GOT3 (cell line): ENCODE measurements around the gene TBX3.

Source experiments
- DNase-seq: peaks from one replicate; lab custom pipeline; 2025; ENCODE audit warnings: mixed read lengths; lab: John Stamatoyannopoulos, UW

Gene TBX3

GRCh38 chr12:114682785-114683708, 928 bp downstream of the TBX3 start:
- DNase-seq: no peak

DNA sequence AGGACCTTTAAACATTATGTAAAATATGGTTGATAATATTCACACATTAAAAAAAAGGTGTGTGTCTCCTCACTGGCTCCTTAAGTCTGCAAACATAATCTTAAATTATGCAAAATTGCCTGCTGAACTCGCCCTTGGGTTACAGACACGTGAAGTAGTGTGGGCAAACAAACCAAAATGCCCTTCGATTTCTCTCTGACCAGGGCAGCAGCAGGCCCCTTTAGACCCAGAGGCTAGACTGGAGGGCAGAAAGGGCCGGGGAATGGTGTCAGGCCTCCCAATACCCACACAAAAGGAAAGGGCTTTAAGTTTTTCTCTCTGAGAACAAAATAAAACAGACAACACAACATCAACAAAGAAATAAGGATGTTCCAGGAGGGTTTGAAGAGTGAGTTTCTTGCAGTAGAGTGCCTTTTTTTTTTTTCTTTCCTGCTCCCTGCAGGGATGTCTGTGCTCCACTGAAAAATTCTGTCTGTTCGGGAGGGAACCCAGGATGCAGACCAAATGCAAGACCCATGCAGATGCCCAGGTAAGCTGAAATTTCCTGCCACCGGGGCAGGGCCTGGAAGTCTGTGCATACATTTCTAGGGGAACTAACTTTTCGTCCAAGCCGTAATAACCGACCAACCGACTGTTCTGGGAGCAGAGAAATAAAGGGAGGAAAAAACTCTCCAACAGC, 1.7 kb downstream of the TBX3 start:
- no peak for DNase-seq

- DNase-seq: no peak
These were observed 2.7 kb downstream of the TBX3 start for GRCh38 chr12:114681116-114681871.

GRCh38 chr12:114680604-114681069, 3.3 kb downstream of the TBX3 start:
- DNase-seq: no peak

GRCh38 chr12:114679942-114680341, 4.0 kb downstream of the TBX3 start:
- no peak for DNase-seq

- DNase-seq: no peak
These were observed 4.5 kb downstream of the TBX3 start for GRCh38 chr12:114679452-114679875.

- no peak for DNase-seq
These were observed 5.3 kb downstream of the TBX3 start for GRCh38 chr12:114678718-114679117.

DNA sequence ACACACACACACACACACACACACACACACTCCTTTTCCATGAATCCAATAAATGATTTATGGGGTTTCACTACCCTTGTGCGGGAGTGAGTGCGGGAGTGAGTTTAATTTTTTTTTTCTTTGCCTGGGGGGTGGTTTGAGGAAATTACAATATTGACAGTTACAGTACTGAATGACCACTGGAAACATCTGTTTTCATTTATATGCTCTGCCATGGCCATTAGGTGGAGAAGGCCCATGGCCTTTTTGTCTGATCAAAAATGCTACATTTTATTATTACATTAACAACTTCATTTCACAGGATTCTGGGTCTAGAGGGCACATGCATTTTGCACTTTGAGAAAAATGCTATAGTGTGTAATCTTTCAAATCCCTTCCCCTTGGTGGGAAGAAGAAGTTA, 5.9 kb downstream of the TBX3 start:
- no peak for DNase-seq

DNA sequence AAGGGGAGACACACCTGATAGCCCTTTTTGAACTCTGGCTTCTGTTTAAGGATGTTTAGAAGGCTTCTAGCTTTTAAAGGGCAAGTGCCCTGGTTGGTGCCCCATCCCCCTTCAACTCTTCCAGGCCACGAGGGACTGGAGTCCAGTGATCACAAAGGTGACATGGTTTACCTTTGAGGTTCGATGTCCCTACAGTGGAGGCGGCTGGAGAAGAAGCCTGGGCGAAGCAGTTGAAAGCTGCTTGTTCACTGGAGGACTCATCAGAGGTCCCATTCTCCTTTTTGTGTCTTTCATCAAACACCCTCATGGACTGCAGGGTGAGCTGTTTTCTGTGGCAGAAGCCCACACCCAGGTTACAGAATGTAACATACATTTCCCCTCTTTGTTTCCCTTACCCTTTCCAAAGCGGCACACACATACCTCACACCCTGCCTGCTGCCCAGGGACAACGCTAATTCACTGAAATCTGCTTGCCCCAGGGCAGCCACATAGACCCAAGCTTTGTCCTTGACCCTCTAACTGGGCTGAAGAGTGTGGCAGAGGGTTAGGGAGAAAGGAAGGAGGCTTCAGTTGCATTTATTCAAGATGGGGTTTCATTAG, 7.7 kb downstream of the TBX3 start:
- DNase-seq: no peak

DNA sequence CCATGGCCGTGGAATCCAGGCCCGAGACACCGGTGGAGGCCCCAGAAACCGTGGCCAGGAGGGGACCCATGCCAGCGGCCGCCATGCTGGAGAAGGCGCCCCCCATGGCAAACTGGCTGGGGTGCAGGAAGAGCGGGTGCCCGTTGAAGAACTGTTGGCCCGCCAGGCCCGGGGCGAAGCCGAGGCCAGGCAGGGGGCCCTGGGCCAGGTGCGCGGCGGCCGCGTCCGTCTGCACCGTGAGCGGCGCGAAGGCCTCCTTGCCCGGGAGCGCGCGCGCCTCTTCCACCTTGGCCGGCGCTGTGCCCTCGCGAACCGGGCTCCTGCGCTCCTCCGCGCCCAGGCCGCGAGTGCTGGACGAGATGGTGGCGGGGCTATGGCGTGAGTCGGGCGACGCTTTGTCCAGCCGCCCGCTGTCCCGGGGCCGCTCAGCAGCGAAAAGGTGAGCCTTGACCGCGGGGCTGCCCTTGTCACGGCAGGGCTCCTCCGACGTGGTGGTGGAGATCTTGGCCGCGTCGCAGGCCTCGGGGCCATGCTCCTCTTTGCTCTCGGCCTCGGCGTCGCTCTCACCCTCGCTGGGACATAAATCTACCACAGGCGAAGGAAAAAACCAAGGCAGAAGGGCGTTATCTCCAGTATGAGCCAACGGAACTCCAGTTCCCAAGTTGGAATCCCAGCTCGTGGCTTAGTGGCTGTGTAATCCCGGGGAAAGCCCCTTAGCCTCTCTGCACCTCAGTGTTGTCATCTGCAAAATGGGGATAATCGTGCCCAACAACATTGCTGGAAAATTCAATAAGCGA, 9.5 kb downstream of the TBX3 start:
- no peak for DNase-seq

GRCh38 chr12:114673901-114674250, 10.1 kb downstream of the TBX3 start:
- no peak for DNase-seq

DNA sequence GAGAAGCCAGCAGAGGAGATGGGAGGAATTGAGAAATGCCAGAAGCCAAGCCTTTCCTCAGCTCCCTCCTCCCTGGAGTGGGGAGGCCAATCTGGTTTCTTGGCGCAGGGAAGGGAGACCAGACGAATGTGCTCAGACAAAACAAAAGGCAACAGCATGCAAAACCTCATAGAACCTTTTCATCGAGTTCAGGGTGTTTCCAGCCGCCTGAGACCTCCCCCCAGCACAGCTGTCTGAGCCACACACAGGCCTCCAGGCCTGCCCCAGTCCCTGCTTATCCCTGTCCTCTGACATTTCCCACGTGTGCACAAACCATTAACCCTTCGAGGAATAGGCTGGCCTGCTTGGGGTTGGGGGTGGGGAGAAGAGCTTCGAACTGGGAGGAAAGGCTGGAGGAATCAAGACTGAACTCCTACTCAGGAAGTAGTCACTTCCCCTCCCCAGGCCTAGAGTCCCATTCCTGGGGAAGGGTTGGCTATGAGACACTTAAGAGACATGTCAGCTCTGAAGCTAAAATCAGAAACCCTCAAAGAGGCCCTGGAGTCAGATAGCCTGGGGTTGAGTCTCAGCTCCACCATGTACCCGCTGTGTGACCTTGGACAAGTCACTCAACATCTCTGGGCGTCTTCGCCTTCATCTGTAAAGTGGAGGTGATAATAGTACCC, 10.7 kb downstream of the TBX3 start:
- no peak for DNase-seq

- DNase-seq: no peak
These were observed 11.2 kb downstream of the TBX3 start for GRCh38 chr12:114672817-114673168.

DNA sequence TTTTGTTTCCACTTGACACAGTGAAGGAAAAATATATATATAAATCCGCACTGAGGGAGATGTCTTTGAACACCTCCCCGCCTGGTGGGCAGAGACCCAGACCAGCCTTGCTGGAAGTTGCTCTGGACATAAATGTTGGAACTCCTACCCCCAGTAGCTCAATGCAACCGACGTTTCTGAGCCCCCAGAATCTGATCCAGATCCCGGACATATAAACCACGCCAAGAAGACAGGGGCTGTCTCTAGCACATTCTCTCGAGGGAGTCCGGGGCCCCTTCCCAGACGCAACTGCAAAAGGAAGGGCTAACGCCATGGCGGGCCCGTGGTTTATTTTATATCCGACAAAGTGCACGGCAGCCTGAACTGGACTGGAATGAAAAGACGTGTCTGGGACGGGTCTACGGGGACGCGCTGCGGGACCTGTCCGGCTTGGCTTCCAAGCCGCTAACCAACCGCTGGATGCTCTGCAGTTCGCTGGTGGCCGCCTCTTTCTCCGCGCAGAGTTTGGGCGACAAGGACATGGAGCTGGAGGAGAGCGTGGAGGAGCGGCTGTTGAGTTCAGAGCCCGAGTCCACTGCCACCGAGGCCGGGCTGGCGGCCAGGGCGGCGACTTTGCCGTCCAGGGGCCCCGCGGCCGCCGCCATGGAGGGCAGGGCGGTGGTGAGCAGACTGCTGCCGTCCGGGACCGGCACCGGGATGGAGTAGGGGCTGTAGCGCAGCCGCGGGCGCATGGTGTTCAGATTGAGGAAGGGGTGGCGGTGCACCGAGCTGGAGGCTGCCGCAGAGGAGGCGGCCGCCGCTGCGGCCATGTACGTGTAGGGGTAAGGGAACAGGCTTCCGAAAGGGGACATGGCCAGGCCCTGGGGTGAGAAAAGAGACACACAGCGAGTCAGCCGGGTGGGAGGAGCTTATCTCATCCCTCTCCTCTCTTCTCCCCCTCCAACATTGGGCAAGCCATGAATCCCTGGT, 12.2 kb downstream of the TBX3 start:
- no peak for DNase-seq

DNA sequence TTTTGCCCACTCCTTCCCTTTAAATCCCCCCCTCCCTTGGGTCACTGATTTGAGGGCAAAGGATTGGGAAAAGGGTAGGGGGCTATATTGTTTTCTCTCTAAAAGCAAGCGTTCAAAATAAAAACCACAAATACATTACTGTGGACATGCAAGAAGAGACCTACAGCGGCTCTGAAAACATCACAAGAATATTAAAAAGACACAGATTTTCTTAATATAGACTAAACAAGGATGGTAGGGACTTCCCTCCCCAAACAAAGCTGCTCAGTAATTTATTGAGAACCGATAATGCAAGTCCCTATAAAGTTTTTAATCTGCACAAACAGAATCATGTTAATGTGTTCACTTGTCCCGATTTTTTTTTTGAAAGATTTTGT, 12.9 kb downstream of the TBX3 start:
- no peak for DNase-seq

DNA sequence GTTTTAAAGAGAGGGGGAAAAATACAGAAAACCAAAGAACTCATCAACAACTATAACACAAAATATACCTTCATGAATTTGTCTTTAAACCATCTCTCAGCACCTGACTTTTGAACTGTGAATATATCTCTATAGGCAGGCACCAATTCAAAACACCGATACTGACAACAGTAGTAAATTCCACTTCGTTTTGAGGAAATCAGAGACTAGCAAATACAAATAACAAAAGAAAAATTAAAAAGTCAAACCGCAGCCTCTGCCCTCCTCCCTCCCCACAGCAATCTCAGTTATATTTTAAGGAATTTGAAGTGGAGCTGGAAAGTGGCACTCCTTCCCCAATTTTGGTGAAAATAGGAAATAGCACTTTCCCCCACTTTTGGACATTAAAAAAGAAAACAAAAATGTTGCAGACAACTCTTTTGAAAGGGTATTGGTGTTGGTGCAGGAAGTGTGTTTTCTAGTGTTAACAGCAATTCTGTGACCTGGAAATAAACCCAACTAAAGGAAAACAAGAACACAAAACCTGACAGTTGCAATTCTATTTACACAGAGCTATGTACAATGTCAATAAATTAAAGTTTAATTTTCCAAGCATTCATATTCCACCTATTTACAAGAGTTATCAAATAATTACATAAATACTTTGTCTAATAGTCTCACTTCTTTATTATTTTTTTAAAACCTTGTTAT, 13.5 kb downstream of the TBX3 start:
- DNase-seq: no peak

GRCh38 chr12:114669401-114670290, 14.3 kb downstream of the TBX3 start:
- peak; percentile 38 for DNase-seq

GRCh38 chr12:114668886-114669288, 15.1 kb downstream of the TBX3 start:
- no peak for DNase-seq
